Esophagus squamous epithelium (tissue), 5 donors: ENCODE data around the gene SHANK3. TPM values are rescaled to one million over a fixed set of nuclear protein-coding genes. Genes with fewer than 3 reads are reported as not detected.

Source experiments
- DNase-seq: peaks from one replicate; lab custom pipeline; 2025; lab: John Stamatoyannopoulos, UW
- H3K27ac ChIP-seq, 4 donors: fragments of 200-600 bp; sonication (generic); one replicate each; pipeline ENCODE4 v1.5.1; 2016 to 2019; ENCODE audit warnings: mild to moderate bottlenecking in 1 of 4
- H3K27me3 ChIP-seq, 4 donors: fragments of 200-600 bp; sonication (generic); 1 replicate in 3 of 4; 2 replicates in 1 of 4; pipeline versions ENCODE4 v1.5.1 to v1.6.0; 2017 to 2021; ENCODE audit warnings: antibody characterized with exemption in 1 of 4
- H3K36me3 ChIP-seq, 3 donors: fragments of 200-600 bp; sonication (generic); one replicate each; pipeline ENCODE4 v1.5.1; 2016 to 2019
- H3K4me1 ChIP-seq, 3 donors: fragments of 200-600 bp; sonication (generic); one replicate each; pipeline ENCODE4 v1.5.1; 2017 to 2019
- H3K4me3 ChIP-seq, 4 donors: fragments of 200-600 bp; sonication (generic); 1 replicate in 3 of 4; 2 replicates in 1 of 4; pipeline ENCODE4 v1.5.1; 2016 to 2019; ENCODE audit warnings: mild to moderate bottlenecking in 2 of 4, moderate library complexity in 1 of 4
- H3K9me3 ChIP-seq, 3 donors: fragments of 200-600 bp; sonication (generic); one replicate each; pipeline ENCODE4 v1.5.1; 2016 to 2019
- POLR2A ChIP-seq, 4 donors: fragments of 450-650 bp; IDR thresholded peaks; one replicate each; pipeline ENCODE4 v1.6.1; 2017; ENCODE audit warnings: antibody characterized with exemption in 4 of 4, mild to moderate bottlenecking in 4 of 4, moderate library complexity in 3 of 4
- WGBS, 2 donors: methylation state at CpG; one replicate each; pipeline ENCODE4 v1.1.5; 2018; 5-methylcytosine and 5-hydroxymethylcytosine counted together
- intact Hi-C: fragments of 100-400 bp; cut with DNase I; formaldehyde crosslinking; loops from one replicate; pipeline ENCODE4 v1.15.0; 2022
- total RNA-seq, 4 donors: library from RNA; depleted of rRNA; stranded (reverse); fragments of >200 nt; gene quantifications; one replicate each; pipeline ENCODE4 v1.1.0, GENCODE V29; 2016
- TF ChIP-seq, protein P1 (sequence below), 6 experiments: fragments of 450-650 bp in 4 of 6; fragments of 200-600 bp in 2 of 6; sonication (generic) in 2 of 6; IDR thresholded peaks; one replicate each; pipeline ENCODE4 v1.5.1; 2016 to 2019; ENCODE audit warnings: antibody characterized with exemption in 6 of 6, mild to moderate bottlenecking in 4 of 6, moderate library complexity in 4 of 6
- donor health status: DM: yes; HTN: yes; CAD: no.

SHANK3 gene
- total RNA-seq, 4 donors from 2014 or later: 3.7 to 5.9 (median 4.5) TPM

DNA sequence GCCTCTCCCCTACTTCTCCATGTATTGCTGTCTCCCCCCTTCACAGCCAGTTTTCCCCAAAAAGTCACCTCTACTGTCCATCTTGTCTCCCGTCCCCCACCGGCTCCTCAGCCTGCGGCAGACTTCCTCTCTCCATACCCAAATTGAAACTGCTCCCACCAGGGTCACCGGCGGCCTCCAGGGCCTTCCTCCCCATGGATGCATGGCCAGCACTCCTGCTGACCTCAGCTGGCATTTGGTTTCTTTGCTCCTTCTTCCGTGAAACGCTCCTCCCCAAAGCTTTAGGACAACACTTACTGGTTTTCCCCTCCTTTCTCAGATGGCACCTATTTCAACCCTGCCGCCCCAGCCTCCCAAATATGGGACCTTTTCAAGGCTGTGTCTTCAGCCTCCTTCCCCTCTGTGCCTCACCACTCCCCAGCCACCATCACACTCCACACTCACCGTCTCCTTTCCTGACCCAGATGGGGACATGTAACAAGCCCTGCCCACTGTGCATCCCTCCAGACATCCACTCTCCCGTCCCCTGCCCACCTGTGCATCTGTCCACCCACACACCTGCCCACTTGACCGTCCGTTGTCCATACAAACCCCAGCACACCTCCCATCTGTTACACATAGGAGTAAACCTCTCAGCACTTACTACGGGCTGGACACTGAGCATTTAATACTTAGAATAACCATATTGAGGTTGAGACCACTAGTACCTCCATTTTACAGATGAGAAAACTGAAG lies 43.8 kb downstream of the SHANK3 start:
- H3K4me1 ChIP-seq: peaks cover 0 to 16% (median 10%) of the 10 kb centered on the region in 3 donors
- peaks cover 0 to 24% (median 0%) of the 10 kb centered on the region in 3 donors for H3K36me3 ChIP-seq
- 86% methylated on average over 13 of the region's 13 CpGs for WGBS, 2 donors
- no peaks in the 10 kb centered on the region for H3K9me3 ChIP-seq
- no peak overlapping the region for H3K4me3 ChIP-seq
- H3K27ac ChIP-seq: no peak overlapping the region
- H3K27me3 ChIP-seq: peaks cover 0 to 27% (median 0%) of the 10 kb centered on the region in 4 donors
- no peak for TF ChIP-seq POLR2A (IDR thresholded peaks at IDR 0.05)
- TF ChIP-seq, protein P1, sequence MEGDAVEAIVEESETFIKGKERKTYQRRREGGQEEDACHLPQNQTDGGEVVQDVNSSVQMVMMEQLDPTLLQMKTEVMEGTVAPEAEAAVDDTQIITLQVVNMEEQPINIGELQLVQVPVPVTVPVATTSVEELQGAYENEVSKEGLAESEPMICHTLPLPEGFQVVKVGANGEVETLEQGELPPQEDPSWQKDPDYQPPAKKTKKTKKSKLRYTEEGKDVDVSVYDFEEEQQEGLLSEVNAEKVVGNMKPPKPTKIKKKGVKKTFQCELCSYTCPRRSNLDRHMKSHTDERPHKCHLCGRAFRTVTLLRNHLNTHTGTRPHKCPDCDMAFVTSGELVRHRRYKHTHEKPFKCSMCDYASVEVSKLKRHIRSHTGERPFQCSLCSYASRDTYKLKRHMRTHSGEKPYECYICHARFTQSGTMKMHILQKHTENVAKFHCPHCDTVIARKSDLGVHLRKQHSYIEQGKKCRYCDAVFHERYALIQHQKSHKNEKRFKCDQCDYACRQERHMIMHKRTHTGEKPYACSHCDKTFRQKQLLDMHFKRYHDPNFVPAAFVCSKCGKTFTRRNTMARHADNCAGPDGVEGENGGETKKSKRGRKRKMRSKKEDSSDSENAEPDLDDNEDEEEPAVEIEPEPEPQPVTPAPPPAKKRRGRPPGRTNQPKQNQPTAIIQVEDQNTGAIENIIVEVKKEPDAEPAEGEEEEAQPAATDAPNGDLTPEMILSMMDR (IDR thresholded peaks at IDR 0.05): no peak
- intact Hi-C loops: no loop called here
- DNase-seq: no peak

DNA sequence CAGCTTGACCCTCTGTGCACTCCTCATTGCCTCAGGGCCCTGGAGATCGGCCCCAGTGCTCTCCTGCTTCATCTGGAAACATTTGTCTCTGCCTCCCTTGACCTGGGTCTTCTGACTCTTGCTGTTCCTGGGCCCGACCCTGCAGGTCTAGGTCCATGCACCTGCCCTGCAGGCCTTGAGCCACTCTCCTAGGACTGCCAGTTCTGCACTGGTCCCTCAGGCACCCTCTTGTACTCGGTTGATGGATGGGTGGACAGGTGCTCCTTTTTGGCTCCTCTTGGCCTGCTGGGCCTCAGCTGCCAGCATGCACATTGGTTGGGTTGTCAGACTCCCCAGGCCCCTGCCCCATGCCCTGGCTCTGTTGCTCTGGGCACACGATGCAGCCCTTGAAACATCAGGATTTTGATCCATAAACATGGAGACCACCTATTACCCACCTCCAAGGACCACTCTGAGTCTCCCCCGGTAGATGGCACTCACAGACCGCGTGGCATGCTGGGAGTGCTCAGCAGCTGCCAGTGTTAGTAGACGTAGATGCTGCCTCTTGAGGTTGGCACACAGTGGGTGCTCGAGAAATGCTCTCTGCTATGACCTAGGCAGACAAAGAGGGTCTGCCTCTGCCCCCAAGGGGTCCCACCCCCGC lies 45.2 kb downstream of the SHANK3 start:
- intact Hi-C loops: no loop called here
- DNase-seq: no peak
- Histone ChIP-seq H3K27ac (no peak overlapping the region), H3K4me3 (no peak overlapping the region), H3K4me1 (peaks cover 0 to 14% (median 10%) of the 10 kb centered on the region in 3 donors), H3K27me3 (peaks cover 0 to 37% (median 0%) of the 10 kb centered on the region in 4 donors), H3K36me3 (peaks cover 0 to 27% (median 0%) of the 10 kb centered on the region in 3 donors), H3K9me3 (no peaks in the 10 kb centered on the region)
- WGBS, 2 donors: 74 to 82% methylated on average over 3 to 6 of the region's 10 CpGs
- TF ChIP-seq POLR2A (IDR thresholded peaks at IDR 0.05): no peak
- TF ChIP-seq, protein P1 (IDR thresholded peaks at IDR 0.05): no peak

DNA sequence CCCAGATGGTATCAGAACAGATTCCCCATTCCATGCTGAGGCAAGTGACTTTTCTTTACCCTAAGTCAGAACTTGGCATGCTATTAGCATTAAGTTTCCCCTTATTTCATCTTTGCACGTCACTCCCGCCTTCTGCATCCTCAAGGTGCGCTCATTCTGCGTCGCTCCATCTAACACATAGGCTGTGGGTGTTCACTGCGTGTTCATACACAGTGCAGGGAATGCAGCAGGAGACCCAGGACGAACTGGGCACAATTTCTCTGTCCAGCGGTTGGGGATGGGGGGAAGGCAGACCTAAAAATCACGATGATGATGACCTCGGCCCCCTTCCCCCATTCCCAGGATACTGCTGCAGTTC lies 45.7 kb downstream of the SHANK3 start:
- peaks cover 0 to 28% (median 0%) of the 10 kb centered on the region in 3 donors for H3K36me3 ChIP-seq
- intact Hi-C loops: no loop called here
- TF ChIP-seq, protein P1 (IDR thresholded peaks at IDR 0.05): no peak
- H3K4me3 ChIP-seq: no peak overlapping the region
- H3K9me3 ChIP-seq: no peaks in the 10 kb centered on the region
- H3K27me3 ChIP-seq: peaks cover 0 to 37% (median 0%) of the 10 kb centered on the region in 4 donors
- peaks cover 0 to 14% (median 10%) of the 10 kb centered on the region in 3 donors for H3K4me1 ChIP-seq
- DNase-seq: no peak
- WGBS, 2 donors: 82 to 90% methylated on average over 7 to 10 of the region's 10 CpGs
- H3K27ac ChIP-seq: no peak overlapping the region

DNA sequence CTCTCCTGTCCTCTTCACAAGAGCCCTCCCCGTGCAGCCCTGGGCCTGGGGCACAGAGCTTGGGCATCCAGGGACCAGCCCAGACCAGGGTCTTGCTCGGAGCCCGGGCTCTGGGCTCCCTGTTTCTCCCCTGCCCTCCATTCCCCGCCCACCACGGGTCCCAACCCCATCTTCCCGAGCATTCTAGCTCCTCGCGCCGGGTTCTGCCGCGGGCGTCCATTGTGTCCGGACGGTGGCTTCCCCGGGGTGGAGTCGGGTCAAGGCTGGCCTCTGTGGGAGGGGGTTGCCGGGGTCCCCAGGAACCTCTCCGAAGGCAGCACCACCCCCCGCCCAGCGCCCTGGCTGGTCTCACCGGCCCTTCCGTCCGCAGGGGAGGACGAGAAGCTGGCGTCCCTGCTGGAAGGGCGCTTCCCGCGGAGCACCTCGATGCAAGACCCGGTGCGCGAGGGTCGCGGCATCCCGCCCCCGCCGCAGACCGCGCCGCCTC lies 47.2 kb downstream of the SHANK3 start:
- TF ChIP-seq, protein P1 (IDR thresholded peaks at IDR 0.05): no peak
- no peak for TF ChIP-seq POLR2A (IDR thresholded peaks at IDR 0.05)
- Histone ChIP-seq H3K27me3 (peaks cover 0 to 37% (median 0%) of the 10 kb centered on the region in 4 donors), H3K9me3 (no peaks in the 10 kb centered on the region), H3K4me3 (peak overlapping the region in 3 of 4 donors; percentile 6 to 47 (median 34)), H3K27ac (no peak overlapping the region), H3K4me1 (peaks cover 0 to 14% (median 10%) of the 10 kb centered on the region in 3 donors), H3K36me3 (peaks cover 0 to 38% (median 0%) of the 10 kb centered on the region in 3 donors)
- intact Hi-C loops: no loop called here
- DNase-seq: no peak
- WGBS, 2 donors: 52 to 67% methylated on average over 3 to 11 of the region's 40 CpGs
